Neuronal stem cell (in vitro differentiated cells): ENCODE data around the gene VDR.

Source experiments
- DNase-seq: peaks from one replicate; pipeline ENCODE4 v3.0.0-alpha.2; 2013; ENCODE audit warnings: low spot score
- H2AFZ ChIP-seq: one replicate; pipeline ENCODE4 v1.6.1; 2013; ENCODE audit warnings: mild to moderate bottlenecking, low read length, inconsistent platforms
- H2AK5ac ChIP-seq: 2 replicates; pipeline ENCODE4 v1.6.1; 2013; ENCODE audit warnings: low read depth, mild to moderate bottlenecking, inconsistent platforms, low read length, moderate library complexity, mixed read lengths
- H2BK120ac ChIP-seq: 2 replicates; pipeline ENCODE4 v1.6.1; 2013; ENCODE audit warnings: low read depth, mild to moderate bottlenecking, inconsistent platforms, low read length, moderate library complexity, mixed read lengths
- H2BK12ac ChIP-seq: one replicate; pipeline ENCODE4 v1.6.1; 2013; ENCODE audit warnings: low read length, inconsistent platforms
- H2BK15ac ChIP-seq: 2 replicates; pipeline ENCODE4 v1.6.1; 2013; ENCODE audit warnings: mild to moderate bottlenecking, low read length, inconsistent platforms, mixed read lengths
- H2BK5ac ChIP-seq: one replicate; pipeline ENCODE4 v1.6.1; 2013; ENCODE audit warnings: inconsistent platforms, mild to moderate bottlenecking, low read length, moderate library complexity
- H3K14ac ChIP-seq: one replicate; pipeline ENCODE4 v1.6.1; 2013; ENCODE audit warnings: low read length, inconsistent platforms
- H3K18ac ChIP-seq: 2 replicates; pipeline ENCODE4 v1.6.1; 2013; ENCODE audit warnings: low read length, inconsistent platforms
- H3K23ac ChIP-seq: 2 replicates; pipeline ENCODE4 v1.6.1; 2013; ENCODE audit warnings: low read depth, mild to moderate bottlenecking, mixed read lengths, low read length, inconsistent platforms; ENCODE audit not compliant: poor library complexity
- H3K27ac ChIP-seq: replicated peaks from 3 replicates; pipeline ENCODE4 v1.5.1; 2013; ENCODE audit warnings: low read length, inconsistent platforms
- H3K27me3 ChIP-seq, 3 experiments: 2 replicates each; pipeline ENCODE4 v1.6.1; 2013; ENCODE audit warnings: low read length in 3 of 3, mild to moderate bottlenecking in 2 of 3, inconsistent platforms in 1 of 3, low read depth in 1 of 3, mixed read lengths in 1 of 3, moderate library complexity in 1 of 3; ENCODE audit not compliant: control insufficient read depth in 3 of 3, insufficient read depth in 3 of 3
- H3K36me3 ChIP-seq, 2 donors: replicated peaks in 1 of 2; 2 replicates each; pipeline ENCODE4 v1.6.1; 2013; ENCODE audit warnings: low read length in 2 of 2; ENCODE audit not compliant: control insufficient read depth in 2 of 2, insufficient read depth in 2 of 2
- H3K4ac ChIP-seq: 2 replicates; pipeline ENCODE4 v1.6.1; 2013; ENCODE audit warnings: inconsistent platforms, mild to moderate bottlenecking, low read length, moderate library complexity
- H3K4me1 ChIP-seq, 2 donors: 1 replicate in 1 of 2; 2 replicates in 1 of 2; pipeline ENCODE4 v1.6.1; 2013; ENCODE audit warnings: low read length in 2 of 2, low read depth in 1 of 2; ENCODE audit not compliant: control insufficient read depth in 2 of 2, insufficient read depth in 1 of 2
- H3K4me2 ChIP-seq: one replicate; pipeline ENCODE4 v1.6.1; 2013; ENCODE audit warnings: mild to moderate bottlenecking, low read length, inconsistent platforms; ENCODE audit not compliant: insufficient read depth, poor library complexity, severe bottlenecking
- H3K4me3 ChIP-seq, 2 donors: 2 replicates each; pipeline ENCODE4 v1.5.1; 2013; ENCODE audit warnings: low read length in 2 of 2, mild to moderate bottlenecking in 2 of 2, inconsistent platforms in 1 of 2, moderate library complexity in 1 of 2
- H3K79me1 ChIP-seq: one replicate; pipeline ENCODE4 v1.6.1; 2013; ENCODE audit warnings: low read depth, mild to moderate bottlenecking, inconsistent platforms, low read length, moderate library complexity
- H3K9ac ChIP-seq: one replicate; pipeline ENCODE4 v1.6.1; 2013; ENCODE audit warnings: mild to moderate bottlenecking, low read depth, low read length, inconsistent platforms; ENCODE audit not compliant: poor library complexity
- H3K9me3 ChIP-seq, 2 donors: replicated peaks in 1 of 2; 2 replicates each; pipeline versions ENCODE3 to v1.6.1; 2013; ENCODE audit warnings: low read length in 2 of 2, mild to moderate bottlenecking in 2 of 2, inconsistent platforms in 1 of 2, low read depth in 1 of 2, mixed read lengths in 1 of 2, moderate library complexity in 1 of 2; ENCODE audit not compliant: control insufficient read depth in 2 of 2, insufficient read depth in 1 of 2
- H4K8ac ChIP-seq: one replicate; pipeline ENCODE4 v1.6.1; 2013; ENCODE audit warnings: low read depth, mild to moderate bottlenecking, inconsistent platforms, low read length, moderate library complexity
- H4K91ac ChIP-seq: one replicate; pipeline ENCODE4 v1.6.1; 2013; ENCODE audit warnings: low read length, low read depth, mild to moderate bottlenecking, inconsistent platforms; ENCODE audit not compliant: poor library complexity
- WGBS, 2 donors: extraction: QIAGEN DNeasy Blood & Tissue Kit; methylation state at CpG; one replicate each; pipeline ENCODE4 v1.1.7; 2013; ENCODE audit warnings: missing lambda C conversion rate in 2 of 2, mixed read lengths in 1 of 2; ENCODE audit not compliant: insufficient read length in 2 of 2, insufficient replicate concordance in 1 of 2; ENCODE audit errors: extremely low coverage in 2 of 2; 5-methylcytosine and 5-hydroxymethylcytosine counted together

Gene VDR

DNA sequence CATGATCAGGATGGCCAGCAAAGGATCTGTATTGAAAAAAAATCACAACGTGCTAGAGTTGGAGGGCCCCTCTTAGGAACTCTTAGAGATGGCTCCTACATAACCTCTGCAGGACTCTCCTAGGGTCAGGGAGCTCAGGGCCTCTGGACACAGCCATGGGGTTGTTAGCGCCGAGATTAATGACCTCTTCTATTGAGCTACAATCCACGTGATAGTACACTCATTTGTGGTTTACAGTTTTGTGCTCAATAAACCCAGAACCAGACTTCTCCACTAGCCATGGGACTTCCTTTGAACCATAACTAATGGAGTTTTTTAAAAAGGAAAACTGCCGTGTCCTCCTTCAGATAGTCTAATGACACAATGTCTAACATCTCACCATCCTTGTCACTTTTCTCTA is 55.5 kb downstream of the VDR start:
- Histone ChIP-seq H3K18ac (no peak overlapping the region), H3K9ac (no peak overlapping the region), H2BK12ac (no peak overlapping the region), H2BK5ac (no peak overlapping the region), H3K14ac (no peak overlapping the region), H4K91ac (no peak overlapping the region), H3K4me2 (no peak overlapping the region), H3K23ac (no peak overlapping the region), H3K27me3 (peaks cover 0 to 36% (median 2%) of the 10 kb centered on the region in 3 experiments), H2BK120ac (no peak overlapping the region), H2AFZ (no peak overlapping the region), H3K9me3 (no peaks in the 10 kb centered on the region), H4K8ac (no peak overlapping the region), H3K27ac (no peak overlapping the region), H2AK5ac (no peak overlapping the region), H3K36me3 (no peaks in the 10 kb centered on the region), H3K4ac (no peak overlapping the region), H2BK15ac (no peak overlapping the region), H3K4me1 (peaks cover 0 to 15% of the 10 kb centered on the region in 2 donors), H3K4me3 (no peak overlapping the region), H3K79me1 (no peaks in the 10 kb centered on the region)
- WGBS, 2 donors: no CpG with 5 or more reads among the region's 5 CpGs
- no peak for DNase-seq

DNA sequence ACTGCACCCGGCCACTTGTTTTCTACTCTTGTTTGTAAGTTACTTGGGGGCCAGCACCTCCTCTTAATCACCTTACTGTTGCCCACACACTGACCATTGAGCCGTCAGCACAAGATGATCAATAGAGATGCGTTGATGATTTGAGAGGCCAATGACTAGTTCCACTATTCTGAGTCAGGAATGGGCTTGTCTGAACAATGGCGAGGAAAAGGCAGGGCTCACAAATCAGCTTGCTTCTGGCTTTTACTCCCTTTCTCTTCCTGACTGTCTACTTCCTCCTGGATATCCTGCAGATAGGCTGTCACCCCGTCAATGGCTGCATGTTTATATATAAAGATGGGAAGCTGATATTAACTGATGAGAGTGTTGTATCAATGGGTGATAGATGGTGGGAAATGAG is 55.9 kb downstream of the VDR start:
- Histone ChIP-seq H3K4me2 (no peak overlapping the region), H3K23ac (no peak overlapping the region), H2BK12ac (no peak overlapping the region), H3K27me3 (peaks cover 0 to 36% (median 2%) of the 10 kb centered on the region in 3 experiments), H3K79me1 (no peaks in the 10 kb centered on the region), H2BK5ac (no peak overlapping the region), H3K4me1 (peaks cover 0 to 15% of the 10 kb centered on the region in 2 donors), H3K27ac (no peak overlapping the region), H2AFZ (no peak overlapping the region), H3K36me3 (no peaks in the 10 kb centered on the region), H3K9me3 (no peaks in the 10 kb centered on the region), H3K4ac (no peak overlapping the region), H2BK120ac (no peak overlapping the region), H2BK15ac (no peak overlapping the region), H4K8ac (no peak overlapping the region), H3K14ac (no peak overlapping the region), H3K18ac (no peak overlapping the region), H4K91ac (no peak overlapping the region), H3K9ac (no peak overlapping the region), H3K4me3 (no peak overlapping the region), H2AK5ac (no peak overlapping the region)
- DNase-seq: no peak
- no CpG with 5 or more reads among the region's 5 CpGs for WGBS, 2 donors

DNA sequence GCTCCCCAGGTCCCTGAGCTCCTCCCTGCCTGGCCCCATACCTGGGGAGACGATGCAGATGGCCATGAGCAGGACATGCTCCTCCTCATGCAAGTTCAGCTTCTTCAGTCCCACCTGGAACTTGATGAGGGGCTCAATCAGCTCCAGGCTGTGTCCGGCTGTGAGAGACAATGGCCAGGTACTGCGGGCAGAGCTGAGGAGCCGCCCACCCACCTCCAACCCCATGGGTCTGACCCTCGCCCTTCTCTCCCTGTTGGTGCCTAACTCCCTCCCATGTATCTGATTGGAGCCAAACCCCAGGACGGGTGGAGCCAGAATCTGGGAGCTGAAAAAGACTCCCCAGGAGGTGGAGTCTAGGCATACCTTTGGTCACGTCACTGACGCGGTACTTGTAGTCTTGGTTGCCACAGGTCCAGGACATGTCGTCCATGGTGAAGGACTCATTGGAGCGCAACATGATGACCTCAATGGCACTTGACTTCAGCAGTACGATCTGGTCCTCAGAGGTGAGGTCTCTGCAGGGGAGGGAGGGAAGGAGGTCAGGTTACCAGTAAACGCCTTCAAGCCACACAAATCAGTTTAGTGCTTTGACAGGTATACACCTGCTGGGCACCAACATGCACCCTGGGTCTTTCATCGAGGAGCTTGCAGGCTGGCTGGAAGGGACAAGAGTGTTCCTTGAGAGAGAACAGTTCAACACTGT is 58.3 kb downstream of the VDR start:
- H2BK120ac ChIP-seq: no peak overlapping the region
- H4K91ac ChIP-seq: no peak overlapping the region
- H3K9ac ChIP-seq: no peak overlapping the region
- H3K79me1 ChIP-seq: no peaks in the 10 kb centered on the region
- no peak overlapping the region for H3K27ac ChIP-seq
- no peak overlapping the region for H2BK15ac ChIP-seq
- no peak overlapping the region for H3K4ac ChIP-seq
- H3K4me1 ChIP-seq: peaks cover 0 to 15% of the 10 kb centered on the region in 2 donors
- H3K23ac ChIP-seq: no peak overlapping the region
- H2BK5ac ChIP-seq: no peak overlapping the region
- no peak for DNase-seq
- H3K18ac ChIP-seq: peak overlapping the region; percentile 17
- no peak overlapping the region for H3K14ac ChIP-seq
- no peaks in the 10 kb centered on the region for H3K9me3 ChIP-seq
- no peaks in the 10 kb centered on the region for H3K36me3 ChIP-seq
- no peak overlapping the region for H3K4me2 ChIP-seq
- no peak overlapping the region for H2AFZ ChIP-seq
- no peak overlapping the region for H2BK12ac ChIP-seq
- H3K27me3 ChIP-seq: peaks cover 0 to 24% (median 2%) of the 10 kb centered on the region in 3 experiments
- H4K8ac ChIP-seq: no peak overlapping the region
- H3K4me3 ChIP-seq: no peak overlapping the region
- no peak overlapping the region for H2AK5ac ChIP-seq
- no CpG with 5 or more reads among the region's 14 CpGs for WGBS, 2 donors

DNA sequence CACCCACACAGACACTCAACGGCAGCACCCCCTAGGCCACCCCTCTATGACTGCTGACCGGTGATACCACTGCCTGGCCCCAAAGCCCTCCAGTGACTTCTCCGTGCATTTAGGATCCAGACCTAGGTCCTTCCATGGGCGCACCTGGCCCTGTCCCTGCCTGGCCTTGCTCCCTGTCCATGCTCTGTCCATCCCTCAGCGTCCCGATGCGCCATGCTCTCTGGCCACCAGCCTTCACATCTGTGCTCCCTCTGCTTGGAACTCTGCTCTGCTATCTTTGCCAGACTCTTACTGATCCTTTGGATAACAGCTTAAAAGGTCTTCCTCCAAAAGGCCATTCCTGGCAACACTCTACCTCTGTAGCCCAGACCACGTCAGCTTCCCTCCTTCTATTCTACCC is 59.7 kb downstream of the VDR start:
- no peak overlapping the region for H3K18ac ChIP-seq
- H3K36me3 ChIP-seq: no peaks in the 10 kb centered on the region
- H3K27ac ChIP-seq: no peak overlapping the region
- H4K91ac ChIP-seq: no peak overlapping the region
- WGBS, 2 donors: no CpG with 5 or more reads among the region's 8 CpGs
- H3K4me1 ChIP-seq: peaks cover 0 to 5% of the 10 kb centered on the region in 2 donors
- H2BK5ac ChIP-seq: no peak overlapping the region
- peak overlapping the region; percentile 86 for H2AK5ac ChIP-seq
- peak overlapping the region; percentile 24 for H3K9ac ChIP-seq
- H3K23ac ChIP-seq: no peak overlapping the region
- H3K4me2 ChIP-seq: no peak overlapping the region
- H3K4me3 ChIP-seq: no peak overlapping the region
- H3K9me3 ChIP-seq: no peaks in the 10 kb centered on the region
- peak overlapping the region; percentile 68 for H2BK15ac ChIP-seq
- H2BK12ac ChIP-seq: no peak overlapping the region
- peak overlapping the region; percentile 70 for H4K8ac ChIP-seq
- H3K79me1 ChIP-seq: no peaks in the 10 kb centered on the region
- H3K4ac ChIP-seq: no peak overlapping the region
- no peak overlapping the region for H3K14ac ChIP-seq
- peaks cover 0 to 23% (median 2%) of the 10 kb centered on the region in 3 experiments for H3K27me3 ChIP-seq
- DNase-seq: no peak
- H2BK120ac ChIP-seq: peak overlapping the region; percentile 9
- H2AFZ ChIP-seq: no peak overlapping the region
